PC-3 (cell line): ENCODE data around the gene PCDH9. TPM values are rescaled to one million over a fixed set of nuclear protein-coding genes. Genes with fewer than 3 reads are reported as not detected.

Experiments
- ATAC-seq: fragments of 200-7000 bp; cut with Tn5 transposase; 2 replicates; pipeline ENCODE4 v1.9.1; 2020; ENCODE audit warnings: mild to moderate bottlenecking, moderate library complexity
- BruUV-seq: library from RNA; stranded (reverse); fragments of 400-500 nt; replicated peaks from 2 replicates; lab custom pipeline; 2021; lab: Mats Ljungman, UMichigan
- CTCF ChIA-PET: fragments of 300-600 bp; sonication (Branson Sonifier 250); formaldehyde crosslinking; loops from one replicate; lab custom pipeline; 2022; ENCODE audit warnings: antibody characterized with exemption; lab: Charles Lee
- POLR2A ChIA-PET: fragments of 300-600 bp; sonication (Branson Sonifier 250); formaldehyde crosslinking; loops from one replicate; lab custom pipeline; 2022; ENCODE audit warnings: antibody characterized with exemption; ENCODE audit not compliant: unreplicated experiment; lab: Charles Lee
- DNase-seq: peaks from one replicate; pipeline ENCODE4 v3.0.0-alpha.2; 2015
- H2AFZ ChIP-seq: fragments of 300-600 bp; sonication (generic); 2 replicates; pipeline ENCODE4 v1.6.0; 2016; ENCODE audit warnings: antibody characterized with exemption, low read length
- H3F3A ChIP-seq: fragments of 300-600 bp; sonication (generic); one replicate; pipeline ENCODE4 v1.6.0; 2017; ENCODE audit warnings: antibody characterized with exemption, low read length, control low read depth, mild to moderate bottlenecking; ENCODE audit not compliant: unreplicated experiment
- H3K27ac ChIP-seq: fragments of 300-600 bp; sonication (generic); 2 replicates; pipeline ENCODE4 v1.5.1; 2016; ENCODE audit warnings: mild to moderate bottlenecking, low read length
- H3K27me3 ChIP-seq: fragments of 300-600 bp; sonication (generic); 2 replicates; pipeline ENCODE4 v1.6.1; 2016; ENCODE audit warnings: low read length, mixed read lengths
- H3K36me3 ChIP-seq: fragments of 300-600 bp; sonication (generic); 2 replicates; pipeline ENCODE4 v1.6.1; 2016; ENCODE audit warnings: low read depth, mixed run types, low read length, mixed read lengths
- H3K4me1 ChIP-seq: fragments of 300-600 bp; sonication (generic); 2 replicates; pipeline ENCODE4 v1.5.1; 2016; ENCODE audit warnings: low read length; ENCODE audit not compliant: insufficient read depth
- H3K4me2 ChIP-seq: fragments of 300-600 bp; sonication (generic); 2 replicates; pipeline ENCODE4 v1.6.0; 2016; ENCODE audit warnings: low read length
- H3K4me3 ChIP-seq: fragments of 300-600 bp; sonication (generic); 2 replicates; pipeline ENCODE4 v1.5.1; 2016; ENCODE audit warnings: mild to moderate bottlenecking, low read length, mixed read lengths
- H3K79me2 ChIP-seq: fragments of 300-600 bp; sonication (generic); 2 replicates; pipeline ENCODE4 v1.6.1; 2017; ENCODE audit warnings: low read length, mixed read lengths
- H3K9ac ChIP-seq: fragments of 300-600 bp; sonication (generic); 2 replicates; pipeline ENCODE4 v1.6.0; 2016; ENCODE audit warnings: mild to moderate bottlenecking, low read length
- H3K9me2 ChIP-seq: fragments of 300-600 bp; sonication (generic); replicated peaks from 2 replicates; pipeline ENCODE4 v1.6.1; 2016; ENCODE audit warnings: mixed run types, low read length, mixed read lengths
- H3K9me3 ChIP-seq: fragments of 300-600 bp; sonication (generic); 2 replicates; pipeline ENCODE4 v1.6.1; 2016; ENCODE audit warnings: low read length, mixed read lengths
- H4K20me1 ChIP-seq: fragments of 300-600 bp; sonication (generic); 2 replicates; pipeline ENCODE4 v1.6.1; 2016; ENCODE audit warnings: low read length, mixed read lengths
- EZH2 ChIP-seq: fragments of 300-600 bp; sonication (generic); IDR thresholded peaks from one replicate; pipeline ENCODE4 v1.6.1; 2017; ENCODE audit warnings: antibody characterized with exemption, mild to moderate bottlenecking, low read length; ENCODE audit not compliant: unreplicated experiment
- EZH2phosphoT487 ChIP-seq: fragments of 300-600 bp; sonication (generic); IDR thresholded peaks from 2 replicates; pipeline ENCODE4 v1.6.1; 2018; ENCODE audit warnings: mild to moderate bottlenecking, antibody characterized with exemption, low read length, borderline replicate concordance
- intact Hi-C: fragments of 100-400 bp; cut with micrococcal nuclease; formaldehyde crosslinking; loops from 2 replicates; pipeline ENCODE4 v1.9.0; 2023
- total RNA-seq: library from RNA; depleted of rRNA; stranded (reverse); fragments of >200 nt; gene quantifications from 2 replicates; pipeline ENCODE4 v1.2.3, GENCODE V29; 2014
- TF ChIP-seq, protein P1 (sequence below): fragments of 300-600 bp; sonication (generic); conservative IDR thresholded peaks from 2 replicates; pipeline ENCODE4 v1.5.1; 2017; ENCODE audit warnings: antibody characterized with exemption, low read depth, mild to moderate bottlenecking, low read length

Gene PCDH9
- total RNA-seq, 1 experiment from 2014 or later = 0.98 TPM

DNA sequence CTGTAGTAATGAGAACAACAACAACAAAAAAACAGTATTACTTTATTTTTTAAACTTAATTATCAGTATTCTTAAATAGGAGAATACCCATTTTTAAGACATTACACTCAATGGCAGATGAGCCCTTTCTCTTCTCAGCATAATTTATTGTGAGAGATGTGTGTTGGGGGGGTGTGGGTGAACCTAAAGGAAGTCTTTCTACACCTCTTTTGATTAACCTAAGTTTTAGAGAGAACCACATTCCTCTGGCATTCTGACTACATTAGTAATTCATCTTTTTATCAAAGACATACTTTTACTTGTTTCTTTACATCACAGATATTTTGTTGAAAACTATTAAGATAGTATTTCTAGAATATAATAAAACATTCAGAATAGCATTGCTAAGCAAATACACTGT lies 890.9 kb downstream of the PCDH9 start:
- no peak overlapping the region for H3K4me2 ChIP-seq
- no peak overlapping the region for H3K27ac ChIP-seq
- BruUV-seq = no TSS peak
- H2AFZ ChIP-seq = no peak overlapping the region
- H3K79me2 ChIP-seq = no peaks in the 10 kb centered on the region
- no peaks in the 10 kb centered on the region for H4K20me1 ChIP-seq
- H3F3A ChIP-seq = no peaks in the 10 kb centered on the region
- no peak overlapping the region for H3K9ac ChIP-seq
- no peak overlapping the region for H3K4me3 ChIP-seq
- H3K4me1 ChIP-seq = peaks cover 12% of the 10 kb centered on the region
- intact Hi-C loops = no loop called here
- H3K9me2 ChIP-seq = no peaks in the 10 kb centered on the region
- no peaks in the 10 kb centered on the region for H3K9me3 ChIP-seq
- no peaks in the 10 kb centered on the region for H3K36me3 ChIP-seq
- TF ChIP-seq EZH2phosphoT487 (no peak), EZH2 (no peak)
- TF ChIP-seq, protein P1, sequence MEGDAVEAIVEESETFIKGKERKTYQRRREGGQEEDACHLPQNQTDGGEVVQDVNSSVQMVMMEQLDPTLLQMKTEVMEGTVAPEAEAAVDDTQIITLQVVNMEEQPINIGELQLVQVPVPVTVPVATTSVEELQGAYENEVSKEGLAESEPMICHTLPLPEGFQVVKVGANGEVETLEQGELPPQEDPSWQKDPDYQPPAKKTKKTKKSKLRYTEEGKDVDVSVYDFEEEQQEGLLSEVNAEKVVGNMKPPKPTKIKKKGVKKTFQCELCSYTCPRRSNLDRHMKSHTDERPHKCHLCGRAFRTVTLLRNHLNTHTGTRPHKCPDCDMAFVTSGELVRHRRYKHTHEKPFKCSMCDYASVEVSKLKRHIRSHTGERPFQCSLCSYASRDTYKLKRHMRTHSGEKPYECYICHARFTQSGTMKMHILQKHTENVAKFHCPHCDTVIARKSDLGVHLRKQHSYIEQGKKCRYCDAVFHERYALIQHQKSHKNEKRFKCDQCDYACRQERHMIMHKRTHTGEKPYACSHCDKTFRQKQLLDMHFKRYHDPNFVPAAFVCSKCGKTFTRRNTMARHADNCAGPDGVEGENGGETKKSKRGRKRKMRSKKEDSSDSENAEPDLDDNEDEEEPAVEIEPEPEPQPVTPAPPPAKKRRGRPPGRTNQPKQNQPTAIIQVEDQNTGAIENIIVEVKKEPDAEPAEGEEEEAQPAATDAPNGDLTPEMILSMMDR = no peak
- DNase-seq (no peak), ATAC-seq (no peak)
- ChIA-PET CTCF (no interaction called here), POLR2A (no interaction called here)
- H3K27me3 ChIP-seq = no peaks in the 10 kb centered on the region

DNA sequence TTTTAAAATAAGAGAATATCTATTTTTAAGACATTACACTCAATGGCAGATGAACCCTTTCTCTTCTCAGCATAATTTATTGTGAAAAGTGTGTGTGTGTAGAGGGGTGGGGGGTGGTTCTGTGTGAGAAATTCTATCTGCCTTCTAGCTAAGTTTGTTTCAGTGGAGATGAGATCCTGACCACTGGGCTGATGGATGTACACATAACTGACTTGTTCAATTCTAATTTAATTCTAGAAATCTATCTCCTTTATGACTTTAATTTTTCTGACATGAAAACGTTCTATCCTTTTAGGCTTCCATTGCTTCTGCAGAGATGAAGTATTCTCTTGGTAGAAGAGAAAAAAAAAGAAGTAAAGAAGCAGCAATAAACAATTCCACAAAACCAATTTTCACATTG lies 891.6 kb downstream of the PCDH9 start:
- Histone ChIP-seq H3K4me2 (no peak overlapping the region), H3K27ac (no peak overlapping the region), H3K79me2 (no peaks in the 10 kb centered on the region), H3K36me3 (no peaks in the 10 kb centered on the region), H3K4me1 (peaks cover 12% of the 10 kb centered on the region), H3K9me2 (no peaks in the 10 kb centered on the region), H3K9ac (no peak overlapping the region), H3F3A (no peaks in the 10 kb centered on the region), H3K9me3 (no peaks in the 10 kb centered on the region), H4K20me1 (no peaks in the 10 kb centered on the region), H2AFZ (no peak overlapping the region), H3K4me3 (no peak overlapping the region), H3K27me3 (no peaks in the 10 kb centered on the region)
- BruUV-seq = no TSS peak
- intact Hi-C loops = no loop called here
- TF ChIP-seq EZH2 (no peak), EZH2phosphoT487 (no peak)
- TF ChIP-seq, protein P1 = no peak
- no peak for ATAC-seq
- ChIA-PET CTCF (no interaction called here), POLR2A (no interaction called here)
- no peak for DNase-seq

DNA sequence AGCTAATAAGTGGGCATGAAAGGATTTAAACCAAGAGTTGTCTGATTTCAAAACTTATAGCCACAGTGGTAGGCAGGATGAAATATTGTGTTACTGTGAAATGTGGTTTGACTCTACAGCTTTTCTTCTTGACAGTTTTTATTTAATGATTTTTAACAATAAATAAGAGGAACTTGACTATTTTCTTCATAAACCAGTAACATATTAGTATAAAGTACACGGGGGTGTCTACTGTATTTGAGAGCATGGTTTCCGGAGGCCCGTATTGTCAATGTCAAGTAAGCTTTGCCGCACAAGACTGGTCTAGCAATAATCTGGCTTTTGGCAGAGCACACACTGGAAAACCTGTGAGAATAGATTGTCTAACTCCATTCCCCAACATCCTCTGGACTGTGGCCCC lies 894.5 kb downstream of the PCDH9 start:
- ChIA-PET POLR2A (no interaction called here), CTCF (no interaction called here)
- H3K36me3 ChIP-seq = no peaks in the 10 kb centered on the region
- no peak overlapping the region for H3K9ac ChIP-seq
- intact Hi-C loops = no loop called here
- H3K9me2 ChIP-seq = no peaks in the 10 kb centered on the region
- H3K79me2 ChIP-seq = no peaks in the 10 kb centered on the region
- H3K27me3 ChIP-seq = no peaks in the 10 kb centered on the region
- no peak overlapping the region for H3K4me2 ChIP-seq
- H3K4me1 ChIP-seq = peaks cover 6% of the 10 kb centered on the region
- no peaks in the 10 kb centered on the region for H4K20me1 ChIP-seq
- TF ChIP-seq, protein P1 = no peak
- TF ChIP-seq EZH2phosphoT487 = no peak
- no peak for TF ChIP-seq EZH2
- no peak overlapping the region for H3K4me3 ChIP-seq
- no peaks in the 10 kb centered on the region for H3K9me3 ChIP-seq
- H3F3A ChIP-seq = no peaks in the 10 kb centered on the region
- no peak for ATAC-seq
- no peak overlapping the region for H2AFZ ChIP-seq
- no TSS peak for BruUV-seq
- no peak for DNase-seq
- H3K27ac ChIP-seq = no peak overlapping the region
